RPMI8226 (cell line): ENCODE measurements around the gene EPN2.

Experiments
- DNase-seq: peaks from one replicate; pipeline ENCODE4 v3.0.0-alpha.2; 2015

EPN2 gene

GRCh38 chr17:19369846-19370492 lies 132.8 kb downstream of the EPN2 start:
- DNase-seq = no peak

- no peak for DNase-seq
Observed at GRCh38 chr17:19370493-19370960, 133.4 kb downstream of the EPN2 start.

DNA sequence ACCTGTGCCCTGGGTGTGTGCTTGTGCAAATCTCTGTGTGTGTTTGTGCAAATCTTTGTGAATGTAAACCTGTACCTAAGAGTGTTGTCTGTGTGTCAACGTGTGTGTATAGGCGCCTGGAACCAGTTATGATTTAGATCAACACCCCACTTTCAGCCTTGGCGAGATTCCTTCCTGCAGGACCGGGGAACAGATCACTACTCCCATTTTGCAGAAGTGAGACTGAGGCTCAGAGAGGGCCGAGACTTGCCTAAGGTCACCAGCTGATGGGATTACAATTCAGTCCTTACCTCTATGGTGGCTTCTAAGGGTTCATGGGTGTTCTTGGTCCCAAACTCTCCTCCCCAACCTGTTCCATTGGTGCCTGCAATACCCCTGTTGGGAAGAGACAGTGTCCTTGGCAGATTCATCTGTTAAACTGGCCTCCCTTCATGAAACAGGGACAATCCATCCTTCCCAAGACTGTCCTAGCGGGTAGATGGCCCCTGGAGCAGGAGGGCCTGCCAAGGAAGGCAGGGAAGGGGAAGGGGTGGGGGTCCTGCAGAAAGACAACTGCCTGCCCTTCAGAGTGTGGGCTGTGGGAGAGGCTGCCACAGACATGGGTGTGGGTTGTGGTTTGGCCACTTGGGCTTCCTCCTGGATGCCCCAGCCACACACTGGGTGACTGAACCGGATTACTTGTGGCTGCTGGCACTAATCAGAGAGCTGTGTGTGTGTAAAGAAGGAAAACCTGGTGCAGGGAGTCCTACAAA lies 134.3 kb downstream of the EPN2 start:
- no peak for DNase-seq

DNA sequence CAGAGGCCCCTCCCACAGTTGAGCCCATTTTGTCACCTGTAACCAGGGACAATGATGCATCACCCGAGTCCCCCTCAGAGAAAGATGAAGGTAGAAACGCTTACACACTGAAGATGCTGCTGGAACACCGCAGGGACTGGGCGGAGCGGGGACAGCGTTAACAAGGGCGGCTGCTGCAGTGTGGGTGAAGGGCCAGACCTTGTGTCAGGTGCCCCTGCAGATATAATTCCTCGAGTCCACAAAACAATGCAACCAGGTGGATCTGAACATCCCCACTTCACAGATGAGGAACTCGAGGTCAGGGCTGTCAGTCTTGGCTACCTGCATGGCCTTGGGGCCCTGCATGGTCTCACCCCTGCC lies 134.8 kb downstream of the EPN2 start:
- no peak for DNase-seq

DNA sequence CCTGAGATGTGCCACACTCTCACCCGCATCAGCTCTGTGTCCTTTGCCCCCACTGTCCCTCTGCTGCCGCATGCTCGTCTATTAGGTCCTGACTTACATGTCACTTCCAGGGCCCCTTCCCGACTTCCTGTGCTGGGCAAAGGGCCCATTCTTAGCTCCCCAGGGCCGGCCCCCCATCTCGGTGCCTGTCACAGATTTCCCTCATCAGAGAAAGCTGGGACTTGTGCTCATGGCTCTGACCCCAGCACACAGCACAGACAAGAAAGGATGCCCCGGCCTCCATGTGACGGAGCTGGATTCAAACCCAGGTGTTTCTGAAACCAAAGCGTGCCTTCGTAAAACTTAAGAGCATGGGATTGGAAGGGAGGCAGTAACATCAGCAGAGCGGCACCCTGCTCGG lies 135.3 kb downstream of the EPN2 start:
- DNase-seq = no peak

DNA sequence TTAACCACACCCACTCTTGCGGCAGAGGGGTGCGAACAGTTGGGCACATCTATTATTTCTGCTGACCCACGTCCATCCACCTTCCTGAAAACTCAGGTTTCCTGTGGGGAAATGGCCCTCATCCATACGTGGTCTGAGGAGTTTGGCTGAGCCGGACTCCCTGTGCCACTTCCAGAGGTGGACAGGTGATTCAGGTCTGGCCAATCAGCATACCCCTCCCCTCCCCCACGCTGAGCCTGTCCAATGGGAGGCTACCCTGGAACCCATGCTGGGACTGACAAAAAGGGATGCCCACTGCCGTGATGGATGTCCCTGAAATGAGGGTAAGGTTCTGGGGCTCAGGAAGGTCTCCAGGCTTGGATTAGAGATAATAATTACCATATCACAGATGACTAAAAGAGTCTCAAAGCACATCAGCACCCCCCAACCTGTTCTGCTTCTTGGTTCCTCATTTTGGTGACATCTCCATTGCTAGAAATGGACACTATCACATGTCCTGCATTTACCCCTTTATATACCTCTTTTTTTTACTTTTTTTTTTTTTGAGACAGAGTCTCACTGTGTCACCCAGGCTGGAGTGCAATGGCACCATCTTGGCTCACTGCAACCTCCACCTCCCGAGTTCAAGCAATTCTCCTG lies 135.8 kb downstream of the EPN2 start:
- DNase-seq = no peak

- DNase-seq = no peak
Observed at GRCh38 chr17:19374136-19374535, 137.0 kb downstream of the EPN2 start.

GRCh38 chr17:19375732-19376131 lies 138.6 kb downstream of the EPN2 start:
- no peak for DNase-seq

DNA sequence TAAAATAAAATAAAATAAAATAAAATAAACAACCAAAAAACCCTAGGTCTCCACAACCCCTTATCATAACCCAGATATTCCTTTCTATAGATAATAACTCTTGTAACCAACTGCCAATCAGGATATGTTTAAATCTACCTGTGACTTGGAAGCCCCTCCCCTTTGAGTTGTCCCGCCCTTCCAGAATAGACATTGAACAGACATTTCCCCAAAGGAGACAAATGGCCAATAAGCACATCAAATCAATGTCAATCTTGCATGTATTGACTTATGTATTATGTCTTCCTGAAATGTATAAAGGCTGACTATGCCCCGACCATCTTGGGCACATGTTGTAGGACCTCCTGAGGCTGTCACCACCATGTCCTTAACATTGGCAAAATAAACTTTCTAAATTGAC lies 139.6 kb downstream of the EPN2 start:
- no peak for DNase-seq

DNA sequence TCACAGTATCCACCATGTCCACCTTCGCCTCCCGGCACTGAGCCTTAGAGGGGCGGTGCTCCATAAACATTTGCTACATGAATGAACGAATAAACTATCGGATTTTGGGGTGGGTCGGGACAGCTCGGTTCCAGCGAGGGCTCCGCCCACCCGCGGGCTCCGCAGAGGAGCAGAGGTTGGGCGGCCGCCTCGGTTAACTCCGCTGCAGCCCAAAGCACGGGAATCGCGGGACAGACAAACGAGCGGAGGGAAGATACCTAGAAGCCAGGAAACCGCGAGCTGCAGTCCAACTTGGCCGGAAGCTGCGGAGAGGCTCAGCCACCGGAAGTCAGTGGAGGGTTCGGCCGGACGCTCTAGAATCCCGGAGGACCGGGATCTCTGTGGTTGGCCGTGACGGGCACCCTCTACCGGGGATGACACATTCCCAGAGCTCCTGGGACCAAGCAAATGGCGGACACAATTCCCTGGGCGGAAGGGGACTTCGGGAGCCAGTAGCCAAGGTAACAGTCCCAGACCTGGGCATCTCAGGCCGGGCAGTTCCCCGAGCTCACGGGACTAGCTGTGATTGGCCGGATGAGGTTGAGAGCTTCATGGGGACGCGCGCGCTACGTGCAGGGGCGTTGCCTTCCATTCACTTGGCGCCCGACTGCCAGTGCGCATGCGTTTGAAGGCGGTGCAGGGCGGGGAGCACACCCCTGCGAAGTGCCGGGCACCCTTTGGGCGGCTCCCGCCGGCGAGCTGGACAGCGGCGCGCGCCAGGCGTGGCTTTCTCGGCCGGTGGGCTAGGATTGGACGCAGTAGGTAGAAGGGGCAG lies 140.6 kb downstream of the EPN2 start:
- DNase-seq = peak; percentile 95

DNA sequence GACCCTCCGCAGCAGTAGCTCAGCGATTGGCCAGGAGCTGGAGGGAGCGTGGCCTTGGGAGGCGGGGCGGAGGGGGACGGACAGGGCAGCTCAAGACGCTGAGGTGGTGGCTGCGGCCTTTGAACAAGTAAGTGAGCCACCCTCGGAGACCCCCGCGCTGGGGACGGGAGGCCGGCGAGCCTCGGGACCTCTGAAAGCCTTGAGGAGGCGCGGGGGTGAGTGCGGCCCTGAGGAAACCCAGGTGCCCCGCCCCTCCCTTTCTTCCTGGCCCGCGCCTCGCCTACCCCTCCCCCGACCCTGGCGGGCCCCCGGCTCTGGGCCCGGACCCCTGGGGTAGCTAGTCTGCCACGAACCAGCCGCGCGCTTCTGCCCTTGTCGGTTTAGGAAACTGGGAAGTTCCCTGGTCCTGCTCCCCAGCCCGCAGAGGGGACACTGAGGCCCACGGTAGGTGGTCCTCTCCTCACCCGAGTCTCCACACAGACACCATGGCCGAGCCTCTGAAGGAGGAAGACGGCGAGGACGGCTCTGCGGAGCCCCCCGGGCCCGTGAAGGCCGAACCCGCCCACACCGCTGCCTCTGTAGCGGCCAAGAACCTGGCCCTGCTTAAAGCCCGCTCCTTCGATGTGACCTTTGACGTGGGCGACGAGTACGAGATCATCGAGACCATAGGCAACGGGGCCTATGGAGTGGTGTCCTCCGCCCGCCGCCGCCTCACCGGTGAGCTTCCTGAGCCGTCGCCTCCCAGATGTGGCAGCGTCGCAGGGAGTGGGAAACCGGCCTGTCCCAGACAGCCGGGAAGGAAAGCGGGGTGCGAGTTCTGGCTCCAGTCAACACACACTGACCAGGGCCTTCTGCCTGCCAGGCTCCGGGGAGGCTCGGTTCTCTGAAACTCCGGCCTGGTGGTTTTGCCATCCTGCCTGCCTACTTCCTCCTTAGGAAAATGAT lies 141.5 kb downstream of the EPN2 start, which contains the start of gene MAPK7:
MAPK7 (plus strand) TSS at position 83 of the 945 bp plus-strand sequence; CDS start at position 486, 403 bp downstream.
- no peak for DNase-seq

DNA sequence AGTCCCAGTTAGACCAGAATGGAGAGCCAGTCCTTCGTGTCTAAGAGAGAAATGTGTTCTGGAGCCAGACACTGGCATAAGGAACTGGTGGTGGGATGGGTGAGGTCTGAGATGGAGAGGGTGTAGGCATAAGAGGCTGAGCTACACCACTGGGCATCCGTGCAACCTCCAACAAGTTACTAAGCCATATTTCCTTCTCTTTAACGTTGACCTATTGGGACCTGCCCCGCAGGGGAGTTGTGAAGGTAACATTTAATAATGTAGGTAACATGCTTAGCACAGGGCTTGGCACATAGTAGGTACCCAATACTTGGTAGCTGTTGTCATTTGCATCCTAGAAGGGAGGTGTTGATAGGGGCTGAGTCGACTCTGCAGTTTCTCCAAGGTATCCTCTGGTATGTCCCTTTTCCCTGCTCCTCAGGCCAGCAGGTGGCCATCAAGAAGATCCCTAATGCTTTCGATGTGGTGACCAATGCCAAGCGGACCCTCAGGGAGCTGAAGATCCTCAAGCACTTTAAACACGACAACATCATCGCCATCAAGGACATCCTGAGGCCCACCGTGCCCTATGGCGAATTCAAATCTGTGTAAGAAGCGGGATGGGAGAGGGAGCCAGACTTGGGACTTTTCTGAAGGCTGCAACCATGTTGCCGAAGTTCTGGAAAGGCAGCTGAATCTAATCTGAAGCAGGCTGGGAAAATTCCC lies 142.3 kb downstream of the EPN2 start:
- DNase-seq = no peak

- no peak for DNase-seq
Observed at GRCh38 chr17:19380481-19381301, 143.5 kb downstream of the EPN2 start.

GRCh38 chr17:19381361-19381740 lies 144.2 kb downstream of the EPN2 start:
- DNase-seq = no peak

DNA sequence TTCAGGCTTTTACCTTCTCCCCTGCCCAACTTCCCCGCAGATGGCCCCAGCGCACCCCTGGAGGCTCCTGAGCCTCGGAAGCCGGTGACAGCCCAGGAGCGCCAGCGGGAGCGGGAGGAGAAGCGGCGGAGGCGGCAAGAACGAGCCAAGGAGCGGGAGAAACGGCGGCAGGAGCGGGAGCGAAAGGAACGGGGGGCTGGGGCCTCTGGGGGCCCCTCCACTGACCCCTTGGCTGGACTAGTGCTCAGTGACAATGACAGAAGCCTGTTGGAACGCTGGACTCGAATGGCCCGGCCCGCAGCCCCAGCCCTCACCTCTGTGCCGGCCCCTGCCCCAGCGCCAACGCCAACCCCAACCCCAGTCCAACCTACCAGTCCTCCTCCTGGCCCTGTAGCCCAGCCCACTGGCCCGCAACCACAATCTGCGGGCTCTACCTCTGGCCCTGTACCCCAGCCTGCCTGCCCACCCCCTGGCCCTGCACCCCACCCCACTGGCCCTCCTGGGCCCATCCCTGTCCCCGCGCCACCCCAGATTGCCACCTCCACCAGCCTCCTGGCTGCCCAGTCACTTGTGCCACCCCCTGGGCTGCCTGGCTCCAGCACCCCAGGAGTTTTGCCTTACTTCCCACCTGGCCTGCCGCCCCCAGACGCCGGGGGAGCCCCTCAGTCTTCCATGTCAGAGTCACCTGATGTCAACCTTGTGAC lies 144.7 kb downstream of the EPN2 start:
- DNase-seq = no peak

DNA sequence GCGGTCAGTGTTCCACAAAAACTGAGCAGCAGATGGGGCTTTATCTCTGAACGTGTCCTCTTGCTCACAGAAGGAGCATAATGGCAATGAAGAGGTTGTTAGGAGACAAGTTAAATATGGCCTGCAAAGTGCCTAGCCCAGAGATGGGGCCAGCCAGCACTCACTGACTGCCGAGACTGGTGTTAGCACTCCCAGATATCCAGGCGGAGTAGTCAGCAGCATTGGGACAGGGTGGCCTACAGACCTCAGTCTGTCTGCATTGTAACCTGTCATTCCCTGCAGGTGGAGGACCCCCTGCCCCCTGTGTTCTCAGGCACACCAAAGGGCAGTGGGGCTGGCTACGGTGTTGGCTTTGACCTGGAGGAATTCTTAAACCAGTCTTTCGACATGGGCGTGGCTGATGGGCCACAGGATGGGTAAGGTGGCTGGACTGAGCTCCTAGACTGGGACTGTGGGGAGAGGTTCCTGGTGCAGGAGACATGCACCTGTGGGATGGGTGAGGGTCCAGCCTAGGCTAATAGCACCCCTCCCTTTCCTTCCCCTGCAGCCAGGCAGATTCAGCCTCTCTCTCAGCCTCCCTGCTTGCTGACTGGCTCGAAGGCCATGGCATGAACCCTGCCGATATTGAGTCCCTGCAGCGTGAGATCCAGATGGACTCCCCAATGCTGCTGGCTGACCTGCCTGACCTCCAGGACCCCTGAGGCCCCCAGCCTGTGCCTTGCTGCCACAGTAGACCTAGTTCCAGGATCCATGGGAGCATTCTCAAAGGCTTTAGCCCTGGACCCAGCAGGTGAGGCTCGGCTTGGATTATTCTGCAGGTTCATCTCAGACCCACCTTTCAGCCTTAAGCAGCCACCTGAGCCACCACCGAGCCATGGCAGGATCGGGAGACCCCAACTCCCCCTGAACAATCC lies 145.6 kb downstream of the EPN2 start:
- no peak for DNase-seq

DNA sequence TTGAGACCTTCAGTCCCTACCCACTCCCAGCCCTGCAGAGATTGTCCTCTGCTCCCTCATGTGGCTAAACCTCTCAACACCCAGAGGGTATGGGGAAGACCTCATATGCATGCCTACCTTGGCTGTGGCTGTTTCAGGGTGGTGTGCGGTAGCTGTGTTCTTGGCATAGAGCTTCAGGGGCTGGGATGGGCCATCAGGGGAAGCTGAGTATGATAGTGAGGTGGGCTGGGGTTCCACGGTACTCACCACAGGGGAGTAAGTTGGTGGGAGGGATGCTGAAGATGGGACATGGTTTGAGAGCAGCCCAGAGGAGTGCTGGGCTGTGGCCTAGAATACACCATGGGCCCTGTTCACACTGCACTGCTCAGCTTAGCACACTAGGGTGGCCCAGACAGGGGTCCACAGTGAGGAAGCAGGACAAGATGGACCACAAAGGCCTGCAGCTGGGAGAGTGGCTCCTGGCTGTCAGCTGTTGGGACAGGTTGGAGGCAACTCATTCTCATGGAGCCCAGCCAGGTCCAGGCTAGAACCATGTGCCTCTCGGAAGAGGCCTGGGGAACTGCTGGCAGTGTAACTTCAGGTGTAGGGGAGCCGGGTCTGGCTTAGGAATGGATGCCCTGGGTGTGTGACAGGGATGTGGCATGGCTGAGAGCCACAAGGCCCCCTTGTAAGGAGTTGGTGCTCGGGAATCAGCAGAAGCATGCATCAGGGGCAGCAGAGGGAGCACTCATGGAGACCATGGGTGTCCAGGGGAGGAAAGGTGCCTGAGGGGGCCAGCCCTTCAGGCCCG lies 146.7 kb downstream of the EPN2 start:
- no peak for DNase-seq
